NCI-H1048 (cell line): ENCODE results near the gene VPREB1.
"Not testable (repeated sequence)": the region's sequence is repeated elsewhere in the genome, so short reads cannot be mapped to it uniquely, and the experiment has no call there.

Experiments used
- DNase-seq: peaks from one replicate; lab custom pipeline; 2025; lab: John Stamatoyannopoulos, UW

Gene VPREB1

GRCh38 chr22:22214819-22215329, 29.7 kb upstream of the VPREB1 start:
- DNase-seq, result no peak

GRCh38 chr22:22215659-22216449, 28.7 kb upstream of the VPREB1 start:
- no peak for DNase-seq

DNA sequence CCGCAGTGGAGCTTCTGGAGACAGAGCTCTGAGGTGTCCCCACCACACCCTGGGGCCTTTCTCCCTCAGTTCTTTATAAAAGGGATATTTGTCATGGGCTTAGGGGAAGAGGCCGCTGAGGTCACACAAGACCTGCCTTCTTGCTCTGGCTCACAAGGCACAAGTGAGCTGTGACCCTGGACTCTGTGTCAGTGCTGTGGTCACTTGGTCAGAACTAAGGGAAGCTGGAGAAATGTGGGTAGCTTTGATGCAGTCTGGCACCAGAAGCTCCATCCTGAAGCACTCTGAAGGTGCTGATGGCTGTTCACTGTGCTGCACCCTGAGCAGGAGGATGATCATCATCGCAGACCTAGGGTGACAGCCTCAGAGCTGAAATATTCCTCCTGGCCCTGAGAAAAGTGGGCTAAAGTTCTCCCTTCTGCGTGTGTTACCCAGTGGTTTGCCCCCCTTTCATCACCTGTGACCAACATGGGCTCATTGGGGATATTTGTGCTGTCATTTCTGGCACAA, 28.1 kb upstream of the VPREB1 start:
- DNase-seq, result no peak

- no peak for DNase-seq
Measured at GRCh38 chr22:22218302-22218701, 26.3 kb upstream of the VPREB1 start.

GRCh38 chr22:22219140-22219996, 25.2 kb upstream of the VPREB1 start:
- DNase-seq, result no peak

DNA sequence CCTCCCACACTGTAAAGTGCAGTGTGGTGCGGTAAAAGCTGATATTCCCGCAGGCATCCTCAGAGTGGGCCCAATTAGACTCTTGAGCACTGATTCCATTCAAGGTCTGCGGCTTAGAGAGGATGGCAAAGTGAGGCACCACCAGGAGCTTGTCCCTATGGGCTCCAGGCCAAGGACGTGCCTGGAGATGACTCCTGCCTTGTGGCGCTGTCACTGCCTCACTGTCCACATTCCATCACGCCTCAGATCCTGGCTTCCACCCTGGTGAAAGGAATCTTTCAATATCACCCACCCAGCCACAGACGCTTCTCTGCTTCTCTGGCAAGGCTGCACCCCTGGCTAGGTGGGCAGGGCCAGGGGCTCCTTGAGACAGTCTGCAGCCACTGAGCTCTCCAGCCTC, 23.5 kb upstream of the VPREB1 start:
- not testable (repeated sequence) for DNase-seq

- DNase-seq, result no peak
Measured at GRCh38 chr22:22226448-22227187, 18.0 kb upstream of the VPREB1 start.

DNA sequence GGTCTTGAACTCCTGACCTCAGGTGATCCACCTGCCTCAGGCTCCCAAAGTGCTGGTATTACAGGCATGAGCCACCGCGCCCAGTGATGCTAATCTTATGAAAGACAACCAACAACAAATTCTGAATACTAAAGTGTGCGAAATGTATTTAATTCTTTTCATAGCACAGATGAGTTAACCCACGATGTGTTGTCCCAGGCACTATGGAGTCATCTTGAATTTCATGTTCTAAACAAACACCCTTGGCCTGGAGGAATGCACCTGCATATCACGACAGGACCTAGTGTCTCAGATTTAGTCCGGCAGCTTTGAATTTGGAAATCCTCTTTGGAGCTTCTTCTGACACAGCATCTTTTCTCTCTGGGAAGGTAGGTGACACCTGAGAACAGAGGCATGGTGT, 16.2 kb upstream of the VPREB1 start:
- DNase-seq, result no peak

- DNase-seq, result no peak
Measured at GRCh38 chr22:22228921-22229320, 15.7 kb upstream of the VPREB1 start.

GRCh38 chr22:22229683-22230420, 14.7 kb upstream of the VPREB1 start:
- no peak for DNase-seq

DNA sequence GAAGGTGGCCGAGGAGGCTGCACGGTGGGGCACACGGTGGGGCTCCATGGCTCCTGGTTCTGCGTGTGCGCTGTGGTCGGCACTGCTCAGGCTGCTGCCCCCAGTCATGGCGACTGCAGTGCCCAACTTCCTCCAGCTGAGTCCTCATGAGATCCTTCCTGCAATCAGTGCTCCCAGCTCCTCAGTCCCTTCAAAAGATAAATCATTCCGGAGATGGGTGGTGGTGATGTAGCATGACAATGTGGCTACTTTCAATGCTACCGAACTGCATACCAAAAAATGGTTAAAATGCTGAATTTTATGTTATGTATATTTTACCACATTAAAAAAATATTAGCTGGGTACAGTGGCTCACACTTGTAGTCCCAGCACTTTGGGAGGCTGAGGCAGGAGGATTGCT, 14.1 kb upstream of the VPREB1 start:
- DNase-seq, result no peak

- DNase-seq, result no peak
Measured at GRCh38 chr22:22233081-22233480, 11.5 kb upstream of the VPREB1 start.

DNA sequence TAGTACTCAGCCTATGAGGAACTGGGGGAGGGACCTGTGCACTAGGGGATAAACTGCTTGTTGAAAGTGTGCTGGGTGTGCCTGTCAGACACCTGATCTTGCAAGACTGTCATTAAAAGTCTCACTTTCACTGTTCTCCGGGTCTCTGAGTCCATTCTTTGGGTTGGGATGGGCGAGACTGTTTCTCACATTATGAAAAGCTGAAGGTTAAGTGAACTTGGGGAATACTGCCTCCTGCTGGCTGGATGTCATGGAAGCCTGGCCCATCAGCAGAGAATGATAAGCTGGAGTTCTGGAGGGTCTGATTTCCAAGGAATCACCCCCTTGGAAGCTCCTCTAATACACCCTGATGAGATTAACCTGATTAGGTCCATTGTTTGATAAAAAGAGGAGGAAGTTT, 9.0 kb upstream of the VPREB1 start:
- no peak for DNase-seq

- no peak for DNase-seq
Measured at GRCh38 chr22:22237521-22237920, 7.1 kb upstream of the VPREB1 start.

DNA sequence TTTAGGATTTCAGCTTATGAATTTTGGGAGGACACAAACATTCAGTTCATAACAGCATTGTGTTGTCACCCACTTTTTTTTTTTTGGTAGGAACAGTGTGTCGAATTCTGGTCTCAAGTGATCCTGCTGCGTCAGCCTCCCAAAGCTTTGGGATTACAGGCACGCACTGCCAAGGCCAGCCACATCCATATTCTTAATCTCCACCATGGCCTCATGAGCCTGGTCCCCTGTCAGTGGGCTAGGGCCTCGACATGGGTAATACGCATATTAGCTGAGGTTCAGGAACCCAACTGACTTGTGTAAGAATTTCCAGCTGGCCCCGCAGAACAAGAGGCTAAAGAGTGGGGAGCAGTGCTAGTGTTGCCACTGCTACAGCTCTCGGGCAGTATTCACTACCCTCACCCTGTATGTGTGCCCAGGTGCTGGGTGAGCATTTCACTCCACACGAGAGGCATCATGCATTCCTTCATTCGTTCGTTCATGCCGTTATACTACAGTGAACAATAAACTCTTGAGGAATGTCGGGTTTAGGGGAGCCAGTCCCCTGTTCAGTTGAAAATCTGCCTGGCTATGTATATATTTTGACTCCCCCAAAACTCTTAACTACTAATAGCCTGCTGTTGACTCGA, 5.2 kb upstream of the VPREB1 start:
- DNase-seq, result no peak

- no peak for DNase-seq
Measured at GRCh38 chr22:22241554-22241898, 3.1 kb upstream of the VPREB1 start.

DNA sequence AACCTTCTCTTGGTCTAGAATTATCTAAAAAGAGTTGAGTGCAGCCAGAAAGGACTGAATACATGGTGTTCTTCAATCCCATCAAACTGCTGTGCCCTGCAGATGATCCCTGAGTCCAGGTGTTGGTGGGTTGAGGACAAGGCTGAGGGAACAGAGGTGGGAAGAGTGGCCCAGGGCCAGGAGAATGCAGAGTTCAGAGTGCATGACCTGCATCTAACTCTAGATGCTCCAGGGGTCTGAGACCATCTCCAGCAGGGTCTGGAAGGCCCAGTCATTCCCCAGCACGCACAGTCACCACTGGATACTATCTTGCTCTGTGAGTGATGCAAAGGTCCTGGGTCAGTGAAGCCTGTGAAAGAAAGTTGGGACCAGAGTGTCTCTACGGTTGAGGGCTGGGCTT, 2.1 kb upstream of the VPREB1 start:
- DNase-seq, result no peak

- DNase-seq, result no peak
Measured at GRCh38 chr22:22243033-22243680, 1.4 kb upstream of the VPREB1 start.

- DNase-seq, result no peak
Measured at GRCh38 chr22:22245256-22245909, 797 bp downstream of the VPREB1 start.

GRCh38 chr22:22245935-22246525, 1.4 kb downstream of the VPREB1 start:
- DNase-seq, result no peak
